T-helper 2 cell treated with Interferon-gamma antibody and Interleukin-4, amounts not matched to agents 100 ng/mL and 5 ng/mL, for 36 hours (primary cell): ENCODE measurements around the gene AGAP1. TPM values are rescaled to one million over a fixed set of nuclear protein-coding genes. Genes with fewer than 3 reads are reported as not detected.

Experiments
- intact Hi-C: fragments of 100-400 bp; cut with micrococcal nuclease; formaldehyde crosslinking; loops from one replicate; pipeline ENCODE4 v1.15.1; 2023
- total RNA-seq: library from RNA; stranded (reverse); gene quantifications from 2 replicates; pipeline ENCODE4 v1.2.3, GENCODE V29; 2022

Gene AGAP1
- total RNA-seq, 1 donor from 2014 or later = 1.4 TPM

- intact Hi-C loops = no loop called here
Measured at GRCh38 chr2:235566931-235567495, 73.2 kb downstream of the AGAP1 start.

- intact Hi-C loops = no loop called here
Measured at GRCh38 chr2:235567842-235568241, 74.0 kb downstream of the AGAP1 start.

GRCh38 chr2:235568431-235568830, 74.6 kb downstream of the AGAP1 start:
- intact Hi-C loops = no loop called here

GRCh38 chr2:235569837-235570236, 76.0 kb downstream of the AGAP1 start:
- intact Hi-C loops = no loop called here

- intact Hi-C loops = no loop called here
Measured at GRCh38 chr2:235570256-235570655, 76.4 kb downstream of the AGAP1 start.

GRCh38 chr2:235570966-235571692, 77.3 kb downstream of the AGAP1 start:
- intact Hi-C loops = no loop called here

GRCh38 chr2:235572592-235572991, 78.7 kb downstream of the AGAP1 start:
- intact Hi-C loops = no loop called here

GRCh38 chr2:235573331-235574221, 79.7 kb downstream of the AGAP1 start:
- intact Hi-C loops = no loop called here

GRCh38 chr2:235575431-235575830, 81.6 kb downstream of the AGAP1 start:
- intact Hi-C loops = no loop called here

GRCh38 chr2:235575904-235576303, 82.1 kb downstream of the AGAP1 start:
- intact Hi-C loops = no loop called here

GRCh38 chr2:235576337-235576910, 82.6 kb downstream of the AGAP1 start:
- intact Hi-C loops = no loop called here

GRCh38 chr2:235577404-235578330, 83.8 kb downstream of the AGAP1 start:
- intact Hi-C loops = no loop called here

GRCh38 chr2:235579128-235579527, 85.3 kb downstream of the AGAP1 start:
- intact Hi-C loops = no loop called here

GRCh38 chr2:235580426-235581157, 86.7 kb downstream of the AGAP1 start:
- intact Hi-C loops = no loop called here

GRCh38 chr2:235582081-235582686, 88.3 kb downstream of the AGAP1 start:
- intact Hi-C loops = no loop called here

GRCh38 chr2:235582729-235583128, 88.9 kb downstream of the AGAP1 start:
- intact Hi-C loops = no loop called here

GRCh38 chr2:235583144-235583543, 89.3 kb downstream of the AGAP1 start:
- intact Hi-C loops = no loop called here

- intact Hi-C loops = no loop called here
Measured at GRCh38 chr2:235583925-235584637, 90.2 kb downstream of the AGAP1 start.

- intact Hi-C loops = no loop called here
Measured at GRCh38 chr2:235584638-235585007, 90.8 kb downstream of the AGAP1 start.
